Hepatocyte (in vitro differentiated cells): ENCODE results near the gene PIK3CA. TPM values are rescaled to one million over a fixed set of nuclear protein-coding genes. Genes with fewer than 3 reads are reported as not detected.

Experiments used
- DNase-seq: peaks from one replicate; pipeline ENCODE4 v3.0.0-alpha.2; 2016; ENCODE audit warnings: low spot score
- H2AFZ ChIP-seq: fragments of 200-600 bp; sonication (generic); 2 replicates; pipeline ENCODE4 v1.6.0; 2016; ENCODE audit warnings: antibody characterized with exemption, mild to moderate bottlenecking
- H3K27ac ChIP-seq: fragments of 200-600 bp; sonication (generic); 2 replicates; pipeline ENCODE4 v1.5.1; 2016; ENCODE audit warnings: mild to moderate bottlenecking
- H3K27me3 ChIP-seq: fragments of 200-600 bp; sonication (generic); 2 replicates; pipeline ENCODE4 v1.6.1; 2016
- H3K36me3 ChIP-seq: fragments of 200-600 bp; sonication (generic); replicated peaks from 2 replicates; pipeline ENCODE4 v1.5.1; 2016; ENCODE audit warnings: low read depth; ENCODE audit not compliant: insufficient read depth
- H3K4me1 ChIP-seq: fragments of 200-600 bp; sonication (generic); 2 replicates; pipeline ENCODE4 v1.5.1; 2016; ENCODE audit warnings: mild to moderate bottlenecking, moderate library complexity; ENCODE audit not compliant: insufficient read depth
- H3K4me2 ChIP-seq: fragments of 200-600 bp; sonication (generic); 2 replicates; pipeline ENCODE4 v1.6.0; 2016
- H3K4me3 ChIP-seq: fragments of 200-600 bp; sonication (generic); 2 replicates; pipeline ENCODE4 v1.5.1; 2016; ENCODE audit warnings: mild to moderate bottlenecking
- H3K79me2 ChIP-seq: fragments of 200-600 bp; sonication (generic); 2 replicates; pipeline ENCODE4 v1.6.0; 2017; ENCODE audit warnings: mild to moderate bottlenecking
- H3K9me2 ChIP-seq: fragments of 200-600 bp; sonication (generic); replicated peaks from 2 replicates; pipeline ENCODE4 v1.6.0; 2017; ENCODE audit warnings: mild to moderate bottlenecking; ENCODE audit not compliant: insufficient read depth
- H3K9me3 ChIP-seq: fragments of 200-600 bp; sonication (generic); 2 replicates; pipeline ENCODE4 v1.5.1; 2016; ENCODE audit warnings: low read depth, mild to moderate bottlenecking
- H4K20me1 ChIP-seq: fragments of 200-600 bp; sonication (generic); 2 replicates; pipeline ENCODE4 v1.6.0; 2016; ENCODE audit warnings: mild to moderate bottlenecking; ENCODE audit not compliant: insufficient read depth, poor library complexity, severe bottlenecking
- CTCF ChIP-seq: fragments of 200-600 bp; sonication (generic); IDR thresholded peaks from 2 replicates; pipeline ENCODE4 v1.5.1; 2016; ENCODE audit warnings: antibody characterized with exemption, mild to moderate bottlenecking; ENCODE audit not compliant: poor library complexity
- EZH2 ChIP-seq: fragments of 200-600 bp; sonication (generic); IDR thresholded peaks from 2 replicates; pipeline ENCODE4 v1.6.1; 2016; ENCODE audit warnings: antibody characterized with exemption, mild to moderate bottlenecking, borderline replicate concordance
- EZH2phosphoT487 ChIP-seq: fragments of 200-600 bp; sonication (generic); IDR thresholded peaks from one replicate; pipeline ENCODE4 v1.6.1; 2018; ENCODE audit warnings: antibody characterized with exemption, mild to moderate bottlenecking, low read depth, moderate library complexity; ENCODE audit not compliant: unreplicated experiment, severe bottlenecking
- WGBS: methylation state at CpG from one replicate; pipeline ENCODE4 v1.1.6; 2016; ENCODE audit warnings: low lambda C conversion rate; ENCODE audit errors: missing lambda C conversion rate; 5-methylcytosine and 5-hydroxymethylcytosine counted together
- polyA plus RNA-seq: library from polyadenylated mRNA; unstranded; fragments of >200 nt; fragmentation: Nextera tagmentation; extraction: Ambion mirVana; gene quantifications from 2 replicates; pipeline ENCODE4 v1.2.1, GENCODE V29; 2016
- total RNA-seq: library from RNA; depleted of rRNA; stranded (reverse); fragments of >200 nt; gene quantifications from 2 replicates; pipeline ENCODE4 v1.2.3, GENCODE V29; 2014

Gene PIK3CA
- total and polyA plus RNA-seq, 2 experiments from 2014 or later = 5.9 to 21.0 TPM

DNA sequence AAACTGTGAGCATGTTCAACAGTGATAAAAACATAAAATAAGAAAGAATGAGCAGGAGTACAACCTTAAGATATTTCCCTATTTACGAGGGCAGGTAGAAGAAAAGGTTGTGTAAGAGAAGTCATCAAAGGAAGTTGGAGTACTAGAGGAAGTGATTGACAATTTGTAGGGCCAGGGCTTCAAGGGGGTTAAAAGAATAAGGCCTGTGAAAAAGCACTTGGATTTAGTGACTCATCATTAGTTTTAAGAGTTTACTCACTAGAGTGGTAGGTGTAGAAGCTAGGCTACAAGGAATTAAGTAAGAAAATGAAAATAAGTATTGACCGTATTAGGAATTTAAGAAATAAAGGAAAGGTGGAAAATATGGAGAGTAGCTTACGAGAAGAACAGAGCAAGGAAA, 79.2 kb downstream of the PIK3CA start:
- H3K27me3 ChIP-seq = no peaks in the 10 kb centered on the region
- no peak overlapping the region for H3K27ac ChIP-seq
- no peaks in the 10 kb centered on the region for H4K20me1 ChIP-seq
- no peak for DNase-seq
- no peaks in the 10 kb centered on the region for H3K36me3 ChIP-seq
- no peaks in the 10 kb centered on the region for H3K9me2 ChIP-seq
- no peaks in the 10 kb centered on the region for H3K9me3 ChIP-seq
- H3K4me3 ChIP-seq = no peak overlapping the region
- H3K4me1 ChIP-seq = no peaks in the 10 kb centered on the region
- TF ChIP-seq EZH2phosphoT487 (no peak), CTCF (no peak), EZH2 (no peak)
- no peak overlapping the region for H2AFZ ChIP-seq
- H3K4me2 ChIP-seq = no peak overlapping the region
- no peaks in the 10 kb centered on the region for H3K79me2 ChIP-seq
- 90% methylated on average over 3 of the region's 3 CpGs for WGBS

- H3K4me1 ChIP-seq = no peaks in the 10 kb centered on the region
- H3K9me2 ChIP-seq = no peaks in the 10 kb centered on the region
- no peaks in the 10 kb centered on the region for H4K20me1 ChIP-seq
- H3K27me3 ChIP-seq = no peaks in the 10 kb centered on the region
- TF ChIP-seq EZH2phosphoT487 = no peak
- TF ChIP-seq EZH2 = no peak
- no peak for TF ChIP-seq CTCF
- H3K9me3 ChIP-seq = no peaks in the 10 kb centered on the region
- WGBS = 81% methylated on average over 5 of the region's 5 CpGs
- no peak overlapping the region for H3K4me2 ChIP-seq
- H2AFZ ChIP-seq = no peak overlapping the region
- H3K4me3 ChIP-seq = no peak overlapping the region
- no peaks in the 10 kb centered on the region for H3K36me3 ChIP-seq
- no peak overlapping the region for H3K27ac ChIP-seq
- no peak for DNase-seq
- no peaks in the 10 kb centered on the region for H3K79me2 ChIP-seq
Measured at GRCh38 chr3:179229177-179229576, 81.0 kb downstream of the PIK3CA start.

DNA sequence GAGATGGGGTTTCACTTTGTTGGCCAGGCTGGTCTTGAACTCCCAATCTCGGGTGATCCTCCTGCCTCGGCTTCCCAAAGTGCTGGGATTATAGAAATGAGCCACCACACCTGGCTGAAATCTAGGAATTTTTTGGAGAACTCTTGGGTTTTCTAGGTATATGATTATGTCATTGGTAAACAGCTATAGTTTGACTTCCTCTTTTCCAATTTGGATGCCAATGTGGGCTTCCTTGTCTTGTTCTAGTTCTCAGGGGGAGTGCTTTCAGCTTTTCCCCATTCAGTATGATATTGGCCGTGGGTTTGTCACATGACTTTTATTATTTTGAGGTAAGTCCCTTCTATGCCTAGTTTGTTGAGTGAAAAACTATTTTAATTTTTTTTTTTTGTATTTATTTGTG, 84.9 kb downstream of the PIK3CA start:
- H3K27me3 ChIP-seq = no peaks in the 10 kb centered on the region
- H3K27ac ChIP-seq = no peak overlapping the region
- no peaks in the 10 kb centered on the region for H3K36me3 ChIP-seq
- no peak overlapping the region for H2AFZ ChIP-seq
- TF ChIP-seq CTCF (no peak), EZH2phosphoT487 (no peak), EZH2 (no peak)
- DNase-seq = no peak
- H3K4me3 ChIP-seq = no peak overlapping the region
- 93% methylated on average over 3 of the region's 3 CpGs for WGBS
- no peaks in the 10 kb centered on the region for H3K9me2 ChIP-seq
- H3K4me1 ChIP-seq = no peaks in the 10 kb centered on the region
- H3K79me2 ChIP-seq = no peaks in the 10 kb centered on the region
- no peak overlapping the region for H3K4me2 ChIP-seq
- no peaks in the 10 kb centered on the region for H4K20me1 ChIP-seq
- no peaks in the 10 kb centered on the region for H3K9me3 ChIP-seq

- Histone ChIP-seq H3K9me3 (no peaks in the 10 kb centered on the region), H3K79me2 (no peaks in the 10 kb centered on the region), H3K27me3 (no peaks in the 10 kb centered on the region), H3K36me3 (no peaks in the 10 kb centered on the region), H3K9me2 (no peaks in the 10 kb centered on the region), H4K20me1 (no peaks in the 10 kb centered on the region), H3K27ac (no peak overlapping the region), H3K4me3 (no peak overlapping the region), H3K4me2 (no peak overlapping the region), H2AFZ (no peak overlapping the region), H3K4me1 (no peaks in the 10 kb centered on the region)
- WGBS = 90% methylated on average over 4 of the region's 4 CpGs
- TF ChIP-seq EZH2 (no peak), EZH2phosphoT487 (no peak), CTCF (no peak)
- DNase-seq = no peak
Measured at GRCh38 chr3:179234199-179234598, 86.0 kb downstream of the PIK3CA start.
